NCI-H2196 (cell line): ENCODE measurements around the gene IL24.

Source experiments
- DNase-seq: peaks from one replicate; lab custom pipeline; 2025; ENCODE audit not compliant: unreplicated experiment; lab: John Stamatoyannopoulos, UW

IL24 gene

DNA sequence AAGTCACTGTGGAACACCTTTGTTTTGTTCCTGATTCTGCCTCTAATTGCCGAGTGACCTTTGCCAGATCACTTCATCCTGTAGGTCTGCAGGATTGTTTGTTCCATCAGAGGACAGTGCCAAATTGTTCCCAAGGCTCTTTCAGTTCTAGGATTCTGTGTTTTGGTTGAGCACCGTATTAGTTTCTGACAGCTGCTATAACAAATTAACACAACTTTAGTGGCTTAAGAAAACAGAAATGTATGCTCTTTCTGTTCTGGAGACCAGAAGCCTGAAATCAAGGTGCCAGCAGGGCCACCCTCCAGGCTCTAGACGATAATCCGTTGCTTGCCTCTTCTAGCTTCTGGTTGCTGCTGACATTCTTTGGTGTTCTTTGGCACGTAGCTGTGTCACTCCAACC, 52.4 kb downstream of the IL24 start:
- no peak for DNase-seq

DNA sequence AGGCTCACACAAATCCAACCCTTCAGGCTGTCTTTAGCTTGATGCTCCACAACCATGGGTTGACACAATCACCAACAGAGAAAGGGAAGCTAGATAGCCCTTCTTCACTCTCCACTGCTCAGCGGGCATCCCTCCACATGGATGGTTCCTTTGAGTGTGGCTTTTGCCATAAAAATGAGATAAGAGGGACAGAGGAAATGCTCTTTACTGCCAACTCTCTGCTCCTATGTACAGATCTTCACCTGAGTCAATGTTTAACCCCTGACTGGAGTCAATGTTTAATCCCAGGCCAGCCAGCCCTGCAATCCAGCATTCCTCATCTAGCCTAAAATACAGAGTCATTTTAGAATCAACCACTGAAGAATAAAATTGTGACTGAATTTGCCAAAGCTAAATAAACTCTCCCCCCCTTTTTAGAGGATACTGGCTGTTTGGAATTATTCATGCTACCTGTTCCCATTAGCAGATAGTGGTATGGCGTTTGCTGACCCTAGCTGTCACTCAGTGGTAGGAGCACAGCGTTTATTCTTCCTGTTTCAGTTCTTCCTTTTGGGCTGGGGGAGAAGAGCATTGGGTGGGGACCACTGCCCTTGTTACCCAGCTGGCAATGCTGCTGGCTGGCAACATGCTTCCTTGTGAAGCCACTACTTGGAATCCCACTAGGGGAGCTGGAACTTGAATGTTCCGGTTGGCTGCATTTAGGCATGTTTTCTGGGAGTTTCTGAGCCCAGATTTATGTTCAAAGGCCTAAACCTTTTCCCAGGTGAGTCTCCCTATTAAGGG, 54.3 kb downstream of the IL24 start:
- DNase-seq, result no peak

DNA sequence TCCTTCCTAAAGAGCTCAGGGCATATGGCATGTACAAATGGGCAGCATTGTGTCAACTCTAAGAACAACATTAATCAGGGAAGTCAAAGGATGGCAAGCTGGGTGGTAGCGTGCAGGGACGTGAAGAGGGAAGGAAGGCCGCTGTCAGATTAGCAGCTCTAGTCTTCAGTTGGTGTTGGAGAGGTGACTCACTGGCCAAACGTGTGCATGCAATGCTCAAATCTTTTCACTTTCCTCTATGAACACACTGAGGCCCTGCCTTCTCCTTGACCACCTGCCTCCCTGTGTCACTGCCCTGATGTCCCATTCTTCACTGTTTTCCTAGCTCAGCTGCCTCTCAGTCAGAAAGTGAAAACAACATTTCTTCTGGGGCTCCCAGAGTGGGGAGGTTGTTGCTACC, 54.9 kb downstream of the IL24 start:
- DNase-seq, result no peak

DNA sequence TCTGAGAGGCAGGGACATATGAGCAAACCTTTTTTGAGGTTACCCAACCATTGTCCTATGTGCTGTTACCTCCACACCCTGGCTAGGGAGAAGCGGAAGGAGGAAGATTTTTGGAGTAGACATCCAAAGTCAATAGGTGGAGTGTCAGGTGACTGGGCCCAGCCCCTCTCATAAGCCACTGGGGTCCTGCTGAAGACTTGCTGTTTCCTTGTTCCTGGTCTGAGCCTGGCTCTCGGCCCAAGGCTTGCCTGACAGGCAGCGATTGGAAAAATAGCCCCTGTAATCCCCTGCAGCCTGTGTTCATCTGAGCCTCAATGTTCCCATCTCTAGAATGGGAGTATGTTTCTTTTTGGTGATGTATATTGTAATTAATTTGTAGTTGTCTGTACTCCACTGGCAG, 55.9 kb downstream of the IL24 start:
- no peak for DNase-seq

DNA sequence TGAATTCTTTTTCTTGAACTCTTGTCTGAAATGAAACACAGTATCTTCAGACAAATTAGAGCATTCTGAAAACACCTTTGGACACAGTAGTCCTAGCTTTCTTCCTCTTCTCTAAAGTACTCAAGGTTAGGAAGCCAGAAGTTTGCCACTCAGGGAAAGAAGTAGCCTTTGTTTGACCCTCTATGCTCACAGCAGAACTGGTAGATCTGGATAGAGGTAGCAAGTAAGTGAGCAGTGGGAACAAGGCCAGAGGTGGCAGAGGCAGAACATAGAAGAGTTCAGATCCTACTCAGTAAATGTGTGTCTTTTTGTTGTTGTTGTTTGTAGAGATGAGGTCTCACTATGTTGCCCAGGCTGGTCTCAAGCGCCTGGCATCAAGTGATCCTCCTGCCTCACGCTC, 56.4 kb downstream of the IL24 start:
- DNase-seq, result no peak
